ENCODE measurements around the gene GNGT1.

DNA sequence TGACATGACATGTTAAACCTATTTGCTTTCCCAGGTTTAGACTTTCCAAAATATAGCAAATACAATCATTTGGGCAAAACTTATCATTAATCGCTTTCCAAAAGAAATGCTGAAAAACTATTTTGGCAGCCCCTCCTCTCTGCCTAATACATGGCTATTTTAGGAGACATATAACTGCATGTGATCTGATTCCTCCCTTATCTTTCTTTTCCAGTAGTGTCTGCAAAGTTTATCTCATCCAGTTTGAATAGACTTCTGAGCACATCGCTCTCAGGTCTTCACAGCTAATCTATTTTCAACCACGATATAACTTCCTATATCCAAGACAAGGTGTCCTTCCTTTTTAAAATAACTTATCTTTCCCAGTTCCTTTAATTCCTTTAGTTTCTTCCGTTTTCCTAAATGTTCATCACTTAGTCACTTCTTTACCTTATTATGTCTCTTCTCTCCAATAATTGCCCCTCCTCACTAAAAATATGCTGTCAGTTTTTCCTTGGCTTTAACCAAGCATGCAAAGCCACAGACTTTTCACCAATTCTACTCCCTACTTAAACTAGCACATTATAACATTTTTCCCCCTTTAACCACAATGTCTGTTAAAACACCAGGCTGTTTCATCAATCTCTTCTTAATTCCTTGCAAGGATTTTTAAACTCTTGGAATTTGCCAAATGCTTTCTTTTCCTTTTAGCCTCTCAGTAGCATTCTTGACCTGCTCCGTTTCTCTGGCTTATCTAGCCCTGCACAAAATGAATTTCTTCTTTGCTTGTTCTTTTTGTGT, 39.6 kb downstream of the GNGT1 start:
- TF ChIP-seq, protein P1, sequence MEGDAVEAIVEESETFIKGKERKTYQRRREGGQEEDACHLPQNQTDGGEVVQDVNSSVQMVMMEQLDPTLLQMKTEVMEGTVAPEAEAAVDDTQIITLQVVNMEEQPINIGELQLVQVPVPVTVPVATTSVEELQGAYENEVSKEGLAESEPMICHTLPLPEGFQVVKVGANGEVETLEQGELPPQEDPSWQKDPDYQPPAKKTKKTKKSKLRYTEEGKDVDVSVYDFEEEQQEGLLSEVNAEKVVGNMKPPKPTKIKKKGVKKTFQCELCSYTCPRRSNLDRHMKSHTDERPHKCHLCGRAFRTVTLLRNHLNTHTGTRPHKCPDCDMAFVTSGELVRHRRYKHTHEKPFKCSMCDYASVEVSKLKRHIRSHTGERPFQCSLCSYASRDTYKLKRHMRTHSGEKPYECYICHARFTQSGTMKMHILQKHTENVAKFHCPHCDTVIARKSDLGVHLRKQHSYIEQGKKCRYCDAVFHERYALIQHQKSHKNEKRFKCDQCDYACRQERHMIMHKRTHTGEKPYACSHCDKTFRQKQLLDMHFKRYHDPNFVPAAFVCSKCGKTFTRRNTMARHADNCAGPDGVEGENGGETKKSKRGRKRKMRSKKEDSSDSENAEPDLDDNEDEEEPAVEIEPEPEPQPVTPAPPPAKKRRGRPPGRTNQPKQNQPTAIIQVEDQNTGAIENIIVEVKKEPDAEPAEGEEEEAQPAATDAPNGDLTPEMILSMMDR (IDR thresholded peaks at IDR 0.05), result no peak
- no peak for TF ChIP-seq POLR2AphosphoS5 (IDR thresholded peaks at IDR 0.05)
